Heart right ventricle (tissue), 16 donors: ENCODE results near the gene TMEM223. TPM values are rescaled to one million over a fixed set of nuclear protein-coding genes. Genes with fewer than 3 reads are reported as not detected.
"Not testable (repeated sequence)": the region's sequence is repeated elsewhere in the genome, so short reads cannot be mapped to it uniquely, and the experiment has no call there.

Experiments used
- ATAC-seq, 8 donors: fragments of 200-7000 bp; cut with Tn5 transposase; one replicate each; pipeline ENCODE4 v1.9.1; 2020; ENCODE audit warnings: mild to moderate bottlenecking in 8 of 8, moderate library complexity in 8 of 8, moderate number of reproducible peaks in 1 of 8
- DNase-seq, 2 donors: peaks; one replicate each; pipeline ENCODE4 v3.0.0-alpha.2; 2020
- H3K27ac ChIP-seq, 10 donors: fragments of 200-600 bp; sonication (generic) in 2 of 10; one replicate each; pipeline versions ENCODE4 v1.5.0 to v1.8.0; 2020 to 2022; ENCODE audit warnings: mild to moderate bottlenecking in 3 of 10
- H3K27me3 ChIP-seq, 7 donors: fragments of 200-600 bp; one replicate each; pipeline ENCODE4 v1.8.0; 2021 to 2022; ENCODE audit warnings: mild to moderate bottlenecking in 2 of 7
- H3K36me3 ChIP-seq, 9 donors: fragments of 200-600 bp; sonication (generic) in 1 of 9; one replicate each; pipeline versions ENCODE4 v1.5.0 to v1.8.0; 2020 to 2022; ENCODE audit warnings: mild to moderate bottlenecking in 2 of 9
- H3K4me1 ChIP-seq, 9 donors: fragments of 200-600 bp; sonication (generic) in 1 of 9; one replicate each; pipeline versions ENCODE4 v1.5.0 to v1.8.0; 2020 to 2022; ENCODE audit warnings: mild to moderate bottlenecking in 4 of 9
- H3K4me3 ChIP-seq, 10 donors: fragments of 200-600 bp; sonication (generic) in 2 of 10; one replicate each; pipeline versions ENCODE4 v1.5.0 to v1.8.0; 2020 to 2022; ENCODE audit warnings: mild to moderate bottlenecking in 7 of 10, moderate library complexity in 2 of 10
- H3K9me3 ChIP-seq, 11 donors: fragments of 200-600 bp in 10 of 11; sonication (generic) in 2 of 11; one replicate each; pipeline versions ENCODE4 v1.5.0 to v1.8.0; 2013 to 2022; ENCODE audit warnings: mild to moderate bottlenecking in 2 of 11, control low read depth in 1 of 11, moderate library complexity in 1 of 11
- CTCF ChIP-seq, 9 donors: fragments of 200-600 bp; sonication (generic) in 2 of 9; IDR thresholded peaks; one replicate each; pipeline versions ENCODE4 v1.5.0 to v1.8.0; 2021 to 2022; ENCODE audit warnings: antibody characterized with exemption in 9 of 9, mild to moderate bottlenecking in 5 of 9, moderate library complexity in 1 of 9
- WGBS, 2 donors: extraction: QIAGEN DNeasy Blood & Tissue Kit; methylation state at CpG; one replicate each; pipeline ENCODE4 v1.1.7; 2013; ENCODE audit warnings: inconsistent platforms in 1 of 2; 5-methylcytosine and 5-hydroxymethylcytosine counted together
- intact Hi-C, 10 donors: fragments of 100-400 bp; cut with DNase I; formaldehyde crosslinking; loops; one replicate each; pipeline versions ENCODE4 v1.11.1 to v1.14.2; 2022
- polyA plus RNA-seq, 2 donors: library from polyadenylated mRNA; stranded (reverse); fragments of 200-250 nt; gene quantifications; one replicate each; pipeline ENCODE4 v1.2.3, GENCODE V29; 2013
- total RNA-seq, 10 donors: library from RNA; stranded (reverse); fragmentation: NEBNext Ultra II Directional in 3 of 10; extraction: Animal tissue kit (Norgen Biotek cat#: 25700) in 3 of 10; gene quantifications; one replicate each; pipeline versions ENCODE4 v1.2.1 to v1.2.4, GENCODE V29; 2021 to 2023
- donor health status: Arrhythmogenic right ventricular cardiomyopathy.
- donor health status: ischemic (EF 13 %, LVEDD 7.1; RV severe dilation, severe dysfunction).
- donor health status: healthy with polysubstance abuse.
- donor health status: DM: no; HTN: yes; CAD: no.
- donor health status: DM: no; HTN: no; CAD: no.
- donor health status: ischemic (EF 25% LVEDD 6.9; RV normal size, moderate dysfunction).
- donor health status: ischemic (EF 25% LVEDD 5.7; RV mildly dilated, moderate dysfunction).
- donor health status: healthy.
- donor health status: DM: yes; HTN: yes; CAD: no.
- donor health status: Ischemic cardiomyopathy.
- donor health status: ischemic (EF 35%, LVEDD 5.7; RV mildly dilated, moderate dysfunction).
- donor health status: nonischemic (EF 11% LVEDD 7.7; RV severe dilation, severe dysfunction).
- donor health status: DM: yes; HTN: yes; CAD: no.
- donor health status: PGD.
- donor health status: ischemic (EF 29% LVEDD 5.4; RV normal size, mild dysfunction).
- donor health status: nonischemic (EF 23%, LVEDD 6.1; RV moderate dilation, normal function).

The TMEM223 gene
- total and polyA plus RNA-seq, 12 donors, result 21.9 to 75.3 (median 24.5) TPM

GRCh38 chr11:62830904-62831519, 39.2 kb upstream of the TMEM223 start:
- Histone ChIP-seq H3K4me1 (peaks cover 8 to 49% (median 44%) of the 10 kb centered on the region in 9 donors), H3K4me3 (peak overlapping the region; percentile 65 to 99 (median 88)), H3K36me3 (peaks cover 0 to 73% (median 41%) of the 10 kb centered on the region in 9 donors), H3K27ac (peak overlapping the region; percentile 82 to 97 (median 94)), H3K27me3 (no peaks in the 10 kb centered on the region), H3K9me3 (no peaks in the 10 kb centered on the region)
- intact Hi-C loops, result loop anchor here in 6 of 10 donors (2.0 to 10.0 kb wide), 5 partner anchors 24 to 226 kb away; partner anchors contain the start of genes TMEM179B (in 3 of the 6), TMEM223 (in 3 of the 6) and MTA2 (in 1 of the 6)
- 1% methylated on average over 33 of the region's 33 CpGs for WGBS, 2 donors
- no peak for TF ChIP-seq CTCF (IDR thresholded peaks at IDR 0.05)
- DNase-seq, result no peak
- ATAC-seq, result peak in 3 of 8 donors; percentile 0 to 4 (median 1)

GRCh38 chr11:62828130-62828529, 36.3 kb upstream of the TMEM223 start:
- Histone ChIP-seq H3K4me1 (peaks cover 8 to 43% (median 35%) of the 10 kb centered on the region in 9 donors), H3K36me3 (peaks cover 8 to 74% (median 43%) of the 10 kb centered on the region in 9 donors)
- intact Hi-C loops, DNase-seq, H3K27me3 ChIP-seq, H3K9me3 ChIP-seq, ATAC-seq, H3K27ac ChIP-seq, H3K4me3 ChIP-seq: not testable (repeated sequence)
- 94 to 97% methylated on average over 8 of the region's 8 CpGs for WGBS, 2 donors

GRCh38 chr11:62823677-62824076, 31.9 kb upstream of the TMEM223 start:
- DNase-seq, result no peak

GRCh38 chr11:62817129-62817528, 25.3 kb upstream of the TMEM223 start:
- TF ChIP-seq CTCF (IDR thresholded peaks at IDR 0.05), result no peak
- peaks cover 0 to 10% (median 0%) of the 10 kb centered on the region in 9 donors for H3K4me1 ChIP-seq
- ATAC-seq (no peak), DNase-seq (no peak)
- 89 to 92% methylated on average over 4 of the region's 4 CpGs for WGBS, 2 donors
- H3K9me3 ChIP-seq, result no peaks in the 10 kb centered on the region
- intact Hi-C loops, result no loop called here
- H3K27me3 ChIP-seq, result no peaks in the 10 kb centered on the region
- no peak overlapping the region for H3K4me3 ChIP-seq
- H3K27ac ChIP-seq, result peak overlapping the region in 1 of 10 donors; percentile 75
- H3K36me3 ChIP-seq, result peaks cover 0 to 96% (median 42%) of the 10 kb centered on the region in 9 donors

More at GRCh38 chr11:62823677-62824076, 31.9 kb upstream of the TMEM223 start:
- peaks cover 0 to 12% (median 5%) of the 10 kb centered on the region in 9 donors for H3K4me1 ChIP-seq
- no peaks in the 10 kb centered on the region for H3K27me3 ChIP-seq
- intact Hi-C loops, result no loop called here
- ATAC-seq, result no peak
- no peak overlapping the region for H3K27ac ChIP-seq
- H3K36me3 ChIP-seq, result peaks cover 8 to 100% (median 75%) of the 10 kb centered on the region in 9 donors
- H3K4me3 ChIP-seq, result no peak overlapping the region
- no peak for TF ChIP-seq CTCF (IDR thresholded peaks at IDR 0.05)
- no peaks in the 10 kb centered on the region for H3K9me3 ChIP-seq
- WGBS, 2 donors, result 95 to 97% methylated on average over 3 of the region's 3 CpGs

GRCh38 chr11:62816557-62816956, 24.8 kb upstream of the TMEM223 start:
- TF ChIP-seq CTCF (IDR thresholded peaks at IDR 0.05), result no peak
- H3K27me3 ChIP-seq, result no peaks in the 10 kb centered on the region
- intact Hi-C loops, result no loop called here
- 87 to 91% methylated on average over 8 of the region's 8 CpGs for WGBS, 2 donors
- ATAC-seq (peak in 1 of 8 donors; percentile 45), DNase-seq (no peak)
- peaks cover 0 to 90% (median 36%) of the 10 kb centered on the region in 9 donors for H3K36me3 ChIP-seq
- peak overlapping the region in 1 of 10 donors; percentile 75 for H3K27ac ChIP-seq
- no peak overlapping the region for H3K4me3 ChIP-seq
- H3K9me3 ChIP-seq, result no peaks in the 10 kb centered on the region
- H3K4me1 ChIP-seq, result peaks cover 0 to 10% (median 0%) of the 10 kb centered on the region in 9 donors
